HG03045 (cell line): ENCODE measurements around the gene QRFP.

Source experiments
- ATAC-seq: cut with Tn5 transposase; IDR thresholded peaks from one replicate; pipeline ENCODE4 v1.9.1; 2021; ENCODE audit warnings: mild to moderate bottlenecking, moderate library complexity; ENCODE audit not compliant: unreplicated experiment

QRFP gene

GRCh38 chr9:130896233-130897014 is at the start of gene QRFP:
QRFP (minus strand) TSS chr9:130896812; CDS start chr9:130893838, 2,974 bp downstream.
- no peak for ATAC-seq

GRCh38 chr9:130945173-130945572 is 48.6 kb upstream of the QRFP start:
- ATAC-seq: no peak

- no peak for ATAC-seq
These were observed 48.0 kb upstream of the QRFP start for GRCh38 chr9:130944510-130945058.

- ATAC-seq: no peak
These were observed 47.2 kb upstream of the QRFP start for GRCh38 chr9:130943777-130944176.

- no peak for ATAC-seq
These were observed 46.6 kb upstream of the QRFP start for GRCh38 chr9:130943221-130943620.

- no peak for ATAC-seq
These were observed 46.1 kb upstream of the QRFP start for GRCh38 chr9:130942679-130943078.

- ATAC-seq: no peak
These were observed 45.5 kb upstream of the QRFP start for GRCh38 chr9:130942084-130942483.

GRCh38 chr9:130940693-130941576 is 44.3 kb upstream of the QRFP start:
- peak; percentile 49 for ATAC-seq

GRCh38 chr9:130940027-130940549 is 43.5 kb upstream of the QRFP start:
- no peak for ATAC-seq

- ATAC-seq: no peak
These were observed 42.9 kb upstream of the QRFP start for GRCh38 chr9:130939405-130940026.

GRCh38 chr9:130938652-130939404 is 42.2 kb upstream of the QRFP start, which contains the start of gene FIBCD1:
FIBCD1 (minus strand) TSS chr9:130939247; CDS start chr9:130938607, 640 bp downstream.
- no peak for ATAC-seq

GRCh38 chr9:130938184-130938651 is 41.6 kb upstream of the QRFP start:
- ATAC-seq: no peak

GRCh38 chr9:130937146-130938076 is 40.8 kb upstream of the QRFP start:
- no peak for ATAC-seq

GRCh38 chr9:130936285-130937117 is 39.9 kb upstream of the QRFP start:
- ATAC-seq: no peak

GRCh38 chr9:130935648-130936271 is 39.1 kb upstream of the QRFP start:
- no peak for ATAC-seq

GRCh38 chr9:130934702-130935647 is 38.4 kb upstream of the QRFP start:
- ATAC-seq: no peak
